ENCODE measurements around the gene PEX1. TPM values are rescaled to one million over a fixed set of nuclear protein-coding genes. Genes with fewer than 3 reads are reported as not detected.

PEX1 gene
- total RNA-seq, 1 donor from 2014 or later = 21.8 TPM

DNA sequence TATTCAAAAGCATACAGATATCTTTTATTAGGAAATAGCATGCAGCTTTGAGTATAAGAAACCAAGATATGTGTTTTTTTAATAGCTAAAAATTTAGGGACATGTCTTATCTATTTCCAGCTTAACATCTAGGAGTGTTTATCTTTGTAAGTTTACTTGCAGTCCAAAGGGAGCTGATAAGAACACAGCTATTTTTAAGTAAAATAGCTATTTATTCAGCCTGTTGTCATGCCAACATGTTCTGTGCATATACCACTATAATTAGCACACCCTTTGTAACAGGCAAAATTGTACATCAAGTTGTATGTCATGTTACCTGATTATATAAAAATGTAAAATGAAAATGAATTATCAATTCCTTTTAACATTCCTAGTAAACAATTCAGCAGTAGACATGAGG is 32.3 kb upstream of the PEX1 start:
- no peaks in the 10 kb centered on the region for H3K4me1 Mint-ChIP-seq
- DNase-seq = no peak
- no peak for ATAC-seq (ENCODE audit: low read depth)
- ChIA-PET POLR2A (no interaction called here), CTCF (no interaction called here)
- TF ChIP-seq, protein P1, sequence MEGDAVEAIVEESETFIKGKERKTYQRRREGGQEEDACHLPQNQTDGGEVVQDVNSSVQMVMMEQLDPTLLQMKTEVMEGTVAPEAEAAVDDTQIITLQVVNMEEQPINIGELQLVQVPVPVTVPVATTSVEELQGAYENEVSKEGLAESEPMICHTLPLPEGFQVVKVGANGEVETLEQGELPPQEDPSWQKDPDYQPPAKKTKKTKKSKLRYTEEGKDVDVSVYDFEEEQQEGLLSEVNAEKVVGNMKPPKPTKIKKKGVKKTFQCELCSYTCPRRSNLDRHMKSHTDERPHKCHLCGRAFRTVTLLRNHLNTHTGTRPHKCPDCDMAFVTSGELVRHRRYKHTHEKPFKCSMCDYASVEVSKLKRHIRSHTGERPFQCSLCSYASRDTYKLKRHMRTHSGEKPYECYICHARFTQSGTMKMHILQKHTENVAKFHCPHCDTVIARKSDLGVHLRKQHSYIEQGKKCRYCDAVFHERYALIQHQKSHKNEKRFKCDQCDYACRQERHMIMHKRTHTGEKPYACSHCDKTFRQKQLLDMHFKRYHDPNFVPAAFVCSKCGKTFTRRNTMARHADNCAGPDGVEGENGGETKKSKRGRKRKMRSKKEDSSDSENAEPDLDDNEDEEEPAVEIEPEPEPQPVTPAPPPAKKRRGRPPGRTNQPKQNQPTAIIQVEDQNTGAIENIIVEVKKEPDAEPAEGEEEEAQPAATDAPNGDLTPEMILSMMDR (IDR thresholded peaks at IDR 0.05) = no peak
- no peaks in the 10 kb centered on the region for H3K9me3 Mint-ChIP-seq
- H3K27ac Mint-ChIP-seq = no peak overlapping the region
- no peaks in the 10 kb centered on the region for H3K27me3 Mint-ChIP-seq
- intact Hi-C loops (cut with micrococcal nuclease) = no loop called here
- peaks cover 51% of the 10 kb centered on the region for H3K36me3 Mint-ChIP-seq (ENCODE audit: low read depth)
- H3K4me3 Mint-ChIP-seq = no peak overlapping the region

DNA sequence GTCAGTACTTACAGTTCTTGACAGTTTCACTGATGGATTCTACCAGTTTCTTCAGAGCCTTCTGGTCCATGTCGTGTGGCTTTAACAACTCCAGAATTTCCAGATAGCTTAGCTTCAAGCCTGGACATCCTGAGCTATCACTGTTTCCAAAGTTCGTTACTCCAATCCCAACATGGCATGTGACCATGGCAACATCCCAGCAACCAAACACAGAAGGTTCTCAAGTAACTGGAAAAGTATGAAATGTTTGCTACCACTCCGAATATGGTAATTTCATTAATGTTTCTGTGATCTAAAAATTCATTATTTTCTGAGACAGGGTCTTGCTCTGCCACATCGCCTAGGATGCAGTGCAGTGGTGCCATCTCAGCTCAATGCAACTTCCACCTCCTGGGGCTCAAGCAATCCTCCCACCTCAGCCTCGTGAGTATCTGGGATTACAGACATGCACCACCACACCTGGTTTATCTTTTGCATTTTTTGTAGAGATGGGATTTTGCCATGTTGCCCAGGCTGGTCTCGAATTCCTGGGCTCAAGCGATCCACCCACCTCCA is 29.6 kb upstream of the PEX1 start:
- TF ChIP-seq, protein P1 (IDR thresholded peaks at IDR 0.05) = no peak
- ATAC-seq (ENCODE audit: low read depth) (no peak), DNase-seq (no peak)
- no peak overlapping the region for H3K4me3 Mint-ChIP-seq
- peaks cover 28% of the 10 kb centered on the region for H3K36me3 Mint-ChIP-seq (ENCODE audit: low read depth)
- H3K9me3 Mint-ChIP-seq = no peaks in the 10 kb centered on the region
- ChIA-PET CTCF (no interaction called here), POLR2A (no interaction called here)
- no peak overlapping the region for H3K27ac Mint-ChIP-seq
- intact Hi-C loops (cut with micrococcal nuclease) = no loop called here
- no peaks in the 10 kb centered on the region for H3K4me1 Mint-ChIP-seq
- H3K27me3 Mint-ChIP-seq = no peaks in the 10 kb centered on the region

DNA sequence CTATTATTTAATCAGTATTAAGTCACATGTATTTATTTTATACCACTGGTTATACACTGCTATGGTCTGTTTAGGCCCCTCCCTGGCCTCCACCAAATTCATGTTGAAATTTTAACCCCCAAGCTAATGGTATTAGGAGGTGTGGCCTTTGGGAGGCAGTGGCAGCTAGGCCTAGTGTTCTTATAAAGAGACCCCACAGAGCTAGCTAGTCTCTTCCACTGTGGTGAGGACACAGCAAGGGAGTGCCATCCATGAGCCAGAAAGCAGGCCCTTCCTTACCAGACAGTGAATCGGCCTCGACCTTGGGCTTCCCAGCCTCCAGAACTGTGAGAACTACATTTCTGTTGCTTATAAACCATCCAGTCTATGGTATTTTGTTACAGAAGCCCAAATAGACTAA is 28.9 kb upstream of the PEX1 start:
- TF ChIP-seq, protein P1 (IDR thresholded peaks at IDR 0.05) = no peak
- intact Hi-C loops (cut with micrococcal nuclease) = no loop called here
- H3K4me3 Mint-ChIP-seq = no peak overlapping the region
- no peak overlapping the region for H3K27ac Mint-ChIP-seq
- H3K27me3 Mint-ChIP-seq = no peaks in the 10 kb centered on the region
- no peaks in the 10 kb centered on the region for H3K4me1 Mint-ChIP-seq
- POLR2A ChIA-PET = no interaction called here
- CTCF ChIA-PET = no interaction called here
- no peak for DNase-seq
- no peak for ATAC-seq (ENCODE audit: low read depth)
- peaks cover 24% of the 10 kb centered on the region for H3K36me3 Mint-ChIP-seq (ENCODE audit: low read depth)
- H3K9me3 Mint-ChIP-seq = no peaks in the 10 kb centered on the region

DNA sequence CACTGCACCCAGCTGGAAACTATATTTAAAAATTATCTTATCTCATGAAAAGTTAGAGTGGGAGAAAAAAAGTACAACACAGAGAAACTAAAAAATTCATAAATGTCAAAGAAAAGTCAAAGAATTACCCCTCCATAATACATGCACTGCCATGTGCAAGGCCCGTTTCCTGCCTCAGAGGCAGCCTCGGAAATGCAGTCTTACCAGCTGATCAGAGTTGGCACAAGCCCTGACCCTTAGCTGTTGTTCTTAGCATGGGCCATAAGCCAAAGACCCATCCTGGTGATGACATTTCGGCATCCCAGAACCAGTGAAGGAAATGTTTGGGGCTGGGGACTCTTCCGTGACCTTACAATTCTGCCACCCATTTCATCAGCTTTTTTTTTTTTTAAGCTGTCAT is 21.9 kb upstream of the PEX1 start:
- ATAC-seq (ENCODE audit: low read depth) (no peak), DNase-seq (no peak)
- Mint-ChIP-seq H3K9me3 (no peaks in the 10 kb centered on the region), H3K36me3 (ENCODE audit: low read depth) (no peaks in the 10 kb centered on the region), H3K4me1 (no peaks in the 10 kb centered on the region), H3K27me3 (peaks cover 4% of the 10 kb centered on the region), H3K27ac (no peak overlapping the region), H3K4me3 (no peak overlapping the region)
- intact Hi-C loops (cut with micrococcal nuclease) = no loop called here
- ChIA-PET CTCF (no interaction called here), POLR2A (no interaction called here)
- TF ChIP-seq, protein P1 (IDR thresholded peaks at IDR 0.05) = no peak

DNA sequence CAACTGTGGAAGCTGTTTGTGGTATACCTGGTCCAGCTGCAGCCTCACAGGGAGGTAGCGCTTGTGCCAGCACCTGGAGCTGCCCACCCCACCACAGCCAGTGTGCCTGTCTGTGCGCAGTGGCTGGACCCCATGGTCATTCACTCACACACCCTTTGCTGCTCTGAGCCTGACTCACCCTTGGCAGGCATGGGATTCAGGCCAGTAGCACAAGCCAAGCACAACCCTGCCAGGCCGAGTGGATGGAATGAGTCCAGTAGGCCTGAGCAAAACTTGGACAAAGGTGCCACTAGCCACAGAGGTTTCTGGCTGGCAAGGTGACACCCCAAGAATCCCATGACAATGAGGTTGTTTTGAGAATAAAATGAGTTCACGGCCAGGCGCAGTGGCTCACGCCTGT is 19.3 kb upstream of the PEX1 start:
- CTCF ChIA-PET = no interaction called here
- H3K36me3 Mint-ChIP-seq (ENCODE audit: low read depth) = no peaks in the 10 kb centered on the region
- H3K9me3 Mint-ChIP-seq = no peaks in the 10 kb centered on the region
- H3K27ac Mint-ChIP-seq = no peak overlapping the region
- TF ChIP-seq, protein P1 (IDR thresholded peaks at IDR 0.05) = no peak
- H3K4me1 Mint-ChIP-seq = no peaks in the 10 kb centered on the region
- no peak for ATAC-seq (ENCODE audit: low read depth)
- intact Hi-C loops (cut with micrococcal nuclease) = no loop called here
- H3K27me3 Mint-ChIP-seq = peaks cover 4% of the 10 kb centered on the region
- no peak for DNase-seq
- POLR2A ChIA-PET = no interaction called here
- H3K4me3 Mint-ChIP-seq = no peak overlapping the region

All from activated B cell treated with CpG ODN at 0.5 μM for 24 hours (primary cell).